Natural killer cell (primary cell): ENCODE measurements around the gene GPR155. TPM values are rescaled to one million over a fixed set of nuclear protein-coding genes. Genes with fewer than 3 reads are reported as not detected.

ENCODE experiments used
- ATAC-seq, 3 donors: fragments of 150-1000 bp in 2 of 3; fragments of 200-7000 bp in 1 of 3; cut with Tn5 transposase; 1 replicate in 1 of 3; 2 replicates in 2 of 3; pipeline ENCODE4 v1.10.0; 2021; ENCODE audit warnings: mild to moderate bottlenecking in 2 of 3, moderate library complexity in 2 of 3
- DNase-seq, 2 donors: peaks; one replicate each; pipeline versions ENCODE4 v3.0.0 to v3.0.0-alpha.2; 2013 to 2021; ENCODE audit warnings: mixed read lengths in 1 of 2
- H3K27ac ChIP-seq: one replicate; pipeline ENCODE4 v1.5.1; 2013; ENCODE audit warnings: mild to moderate bottlenecking, low read length
- H3K27me3 ChIP-seq: one replicate; pipeline ENCODE4 v1.6.1; 2013; ENCODE audit warnings: low read length; ENCODE audit not compliant: control insufficient read depth, insufficient read depth
- H3K36me3 ChIP-seq: one replicate; pipeline ENCODE4 v1.6.1; 2013; ENCODE audit warnings: low read length; ENCODE audit not compliant: control insufficient read depth, insufficient read depth
- H3K4me1 ChIP-seq: one replicate; pipeline ENCODE4 v1.6.1; 2013; ENCODE audit warnings: low read length; ENCODE audit not compliant: control insufficient read depth, insufficient read depth
- H3K4me3 ChIP-seq: one replicate; pipeline ENCODE4 v1.5.1; 2013; ENCODE audit warnings: low read length
- H3K9me3 ChIP-seq: one replicate; pipeline ENCODE4 v1.6.1; 2013; ENCODE audit warnings: low read length; ENCODE audit not compliant: control insufficient read depth, insufficient read depth
- H3K27ac Mint-ChIP-seq, 2 donors: one replicate each; pipeline ENCODE4 v1.8.0; 2022; ENCODE audit warnings: mild to moderate bottlenecking in 2 of 2, mixed read lengths in 2 of 2, moderate library complexity in 1 of 2
- H3K27me3 Mint-ChIP-seq, 2 donors: one replicate each; pipeline ENCODE4 v1.8.0; 2022; ENCODE audit warnings: low read depth in 2 of 2, mixed read lengths in 2 of 2
- H3K36me3 Mint-ChIP-seq: one replicate; pipeline ENCODE4 v1.8.0; 2022; ENCODE audit warnings: mixed read lengths
- H3K4me1 Mint-ChIP-seq, 2 donors: one replicate each; pipeline ENCODE4 v1.8.0; 2022; ENCODE audit warnings: mixed read lengths in 2 of 2
- H3K4me3 Mint-ChIP-seq: one replicate; pipeline ENCODE4 v1.8.0; 2022; ENCODE audit warnings: mild to moderate bottlenecking, moderate library complexity, mixed read lengths
- H3K9me3 Mint-ChIP-seq, 2 donors: one replicate each; pipeline ENCODE4 v1.8.0; 2022; ENCODE audit warnings: mixed read lengths in 2 of 2
- WGBS: methylation state at CpG from one replicate; pipeline ENCODE4 v1.1.7; 2013; ENCODE audit warnings: missing lambda C conversion rate; ENCODE audit not compliant: insufficient coverage; 5-methylcytosine and 5-hydroxymethylcytosine counted together
- intact Hi-C: fragments of 100-400 bp; cut with micrococcal nuclease; formaldehyde crosslinking; loops from one replicate; pipeline ENCODE4 v1.14.2; 2022
- total RNA-seq, 4 donors: library from RNA; stranded (reverse); fragments of 120-200 nt in 1 of 4; gene quantifications; one replicate each; pipeline versions ENCODE4 v1.2.3 to v1.2.4, GENCODE V29; 2013 to 2022
- TF ChIP-seq, protein P1 (sequence below): fragments of 200-600 bp; IDR thresholded peaks from one replicate; pipeline ENCODE4 v1.8.0; 2022; ENCODE audit warnings: antibody characterized with exemption

The GPR155 gene
- total RNA-seq, 3 donors from 2014 or later (not counting 1 experiment from before 2014, with no cell fraction given) = 3.6 to 11.4 (median 4.4) TPM

DNA sequence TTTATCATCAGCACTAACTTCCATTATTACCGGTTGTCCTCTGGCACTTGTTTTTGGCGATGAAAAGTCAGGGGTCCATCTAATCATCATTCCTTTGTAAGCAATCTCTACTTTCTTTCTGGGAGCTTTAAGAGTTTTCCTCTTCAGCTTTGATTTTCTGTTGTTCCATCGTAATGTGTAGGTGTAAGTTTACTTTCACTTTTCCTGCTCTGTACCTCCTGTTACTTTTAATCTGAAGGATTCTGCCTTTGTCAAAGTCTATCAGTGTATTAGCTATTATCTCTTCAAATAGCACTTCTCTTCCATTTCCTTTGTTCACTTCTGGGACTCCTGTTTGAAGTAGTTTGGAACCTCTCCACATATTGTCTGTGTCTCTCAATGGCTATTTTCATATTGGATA lies 25.5 kb upstream of the GPR155 start:
- Histone ChIP-seq H3K4me1 (no peaks in the 10 kb centered on the region), H3K27ac (no peak overlapping the region), H3K4me3 (no peak overlapping the region), H3K27me3 (no peaks in the 10 kb centered on the region), H3K9me3 (peaks cover 10% of the 10 kb centered on the region), H3K36me3 (no peaks in the 10 kb centered on the region)
- TF ChIP-seq, protein P1, sequence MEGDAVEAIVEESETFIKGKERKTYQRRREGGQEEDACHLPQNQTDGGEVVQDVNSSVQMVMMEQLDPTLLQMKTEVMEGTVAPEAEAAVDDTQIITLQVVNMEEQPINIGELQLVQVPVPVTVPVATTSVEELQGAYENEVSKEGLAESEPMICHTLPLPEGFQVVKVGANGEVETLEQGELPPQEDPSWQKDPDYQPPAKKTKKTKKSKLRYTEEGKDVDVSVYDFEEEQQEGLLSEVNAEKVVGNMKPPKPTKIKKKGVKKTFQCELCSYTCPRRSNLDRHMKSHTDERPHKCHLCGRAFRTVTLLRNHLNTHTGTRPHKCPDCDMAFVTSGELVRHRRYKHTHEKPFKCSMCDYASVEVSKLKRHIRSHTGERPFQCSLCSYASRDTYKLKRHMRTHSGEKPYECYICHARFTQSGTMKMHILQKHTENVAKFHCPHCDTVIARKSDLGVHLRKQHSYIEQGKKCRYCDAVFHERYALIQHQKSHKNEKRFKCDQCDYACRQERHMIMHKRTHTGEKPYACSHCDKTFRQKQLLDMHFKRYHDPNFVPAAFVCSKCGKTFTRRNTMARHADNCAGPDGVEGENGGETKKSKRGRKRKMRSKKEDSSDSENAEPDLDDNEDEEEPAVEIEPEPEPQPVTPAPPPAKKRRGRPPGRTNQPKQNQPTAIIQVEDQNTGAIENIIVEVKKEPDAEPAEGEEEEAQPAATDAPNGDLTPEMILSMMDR = no peak
- Mint-ChIP-seq H3K36me3 (peaks cover 9% of the 10 kb centered on the region), H3K4me1 (peaks cover 6 to 9% of the 10 kb centered on the region in 2 donors), H3K27ac (no peak overlapping the region), H3K27me3 (peaks cover 0 to 2% of the 10 kb centered on the region in 2 donors), H3K9me3 (peaks cover 3 to 4% of the 10 kb centered on the region in 2 donors), H3K4me3 (no peak overlapping the region)
- intact Hi-C loops = no loop called here
- ATAC-seq (no peak), DNase-seq (no peak)
- 89% methylated on average over 3 of the region's 3 CpGs for WGBS

DNA sequence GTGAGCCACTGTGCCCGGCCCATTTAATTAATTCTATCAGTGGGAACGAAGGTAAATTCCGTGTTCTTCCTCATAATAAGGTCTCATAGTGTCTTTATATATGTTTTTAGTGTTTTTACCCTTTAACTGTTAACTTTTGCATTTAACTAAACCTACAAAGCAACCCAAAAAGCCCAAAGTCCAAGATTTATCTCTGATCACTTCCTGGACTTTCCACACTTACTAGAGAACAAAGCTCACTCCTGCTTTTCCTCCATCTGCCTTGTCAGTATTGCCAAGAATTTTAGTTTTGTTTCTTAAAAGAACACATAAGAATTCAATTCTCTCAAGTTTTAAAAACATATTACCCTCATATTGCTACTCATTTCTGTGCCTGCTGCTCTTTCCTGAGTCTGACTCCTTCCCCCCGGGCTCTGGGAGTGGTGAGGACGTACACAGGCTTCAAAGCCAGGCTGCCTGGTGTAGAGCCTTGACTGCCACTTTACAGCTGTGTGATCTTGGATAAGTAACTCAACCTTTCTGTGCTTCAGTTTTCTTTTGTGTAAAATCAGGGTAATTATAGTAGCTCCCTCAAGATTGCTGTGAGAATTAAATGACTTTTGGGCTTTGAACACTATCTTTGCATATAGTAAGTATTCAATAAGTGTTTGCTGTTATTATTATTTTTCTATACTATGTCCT lies 24.9 kb upstream of the GPR155 start:
- Mint-ChIP-seq H3K4me1 (peaks cover 6% of the 10 kb centered on the region in 2 donors), H3K4me3 (no peak overlapping the region), H3K27me3 (peaks cover 0 to 2% of the 10 kb centered on the region in 2 donors), H3K27ac (no peak overlapping the region), H3K9me3 (peaks cover 3 to 4% of the 10 kb centered on the region in 2 donors), H3K36me3 (peaks cover 9% of the 10 kb centered on the region)
- Histone ChIP-seq H3K27ac (no peak overlapping the region), H3K4me3 (no peak overlapping the region), H3K27me3 (no peaks in the 10 kb centered on the region), H3K4me1 (no peaks in the 10 kb centered on the region), H3K9me3 (peaks cover 10% of the 10 kb centered on the region), H3K36me3 (no peaks in the 10 kb centered on the region)
- DNase-seq (no peak), ATAC-seq (no peak)
- TF ChIP-seq, protein P1 = no peak
- WGBS = 94% methylated on average over 2 of the region's 5 CpGs
- intact Hi-C loops = no loop called here

DNA sequence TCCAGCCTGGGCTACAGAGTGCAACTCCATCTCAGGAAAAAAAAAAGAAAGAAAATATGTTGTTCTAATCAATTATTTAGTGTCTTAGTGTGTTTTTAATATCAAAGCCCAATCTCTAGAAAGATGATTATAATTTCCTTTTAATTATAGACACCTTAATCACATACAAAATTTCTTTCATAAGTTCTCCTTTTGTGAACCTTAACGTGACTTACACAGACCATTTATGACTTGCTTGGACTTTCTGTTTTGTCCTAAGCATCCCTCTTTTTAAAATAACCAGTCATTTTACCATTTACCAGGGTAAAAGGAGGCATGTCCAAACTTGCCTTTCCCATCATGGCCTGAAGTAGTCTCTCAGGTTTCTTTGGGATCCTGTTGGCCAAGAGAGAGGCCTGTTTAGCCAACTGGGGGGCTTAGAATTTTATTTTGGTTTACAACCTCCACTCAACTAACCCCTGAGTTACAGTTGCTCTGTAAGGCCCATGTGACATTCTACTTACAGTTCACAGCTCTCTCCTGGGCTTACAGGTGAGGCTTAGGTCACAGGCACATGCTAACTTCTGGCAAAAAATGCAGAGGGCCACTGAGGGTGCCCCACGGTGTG lies 23.9 kb upstream of the GPR155 start:
- no peaks in the 10 kb centered on the region for H3K36me3 ChIP-seq
- peaks cover 3 to 4% of the 10 kb centered on the region in 2 donors for H3K9me3 Mint-ChIP-seq
- DNase-seq (no peak), ATAC-seq (no peak)
- H3K27me3 ChIP-seq = no peaks in the 10 kb centered on the region
- no peak overlapping the region for H3K27ac ChIP-seq
- no peak overlapping the region for H3K4me3 Mint-ChIP-seq
- peaks cover 10% of the 10 kb centered on the region for H3K9me3 ChIP-seq
- H3K4me3 ChIP-seq = no peak overlapping the region
- intact Hi-C loops = no loop called here
- H3K4me1 Mint-ChIP-seq = peaks cover 0 to 6% of the 10 kb centered on the region in 2 donors
- TF ChIP-seq, protein P1 = no peak
- H3K27me3 Mint-ChIP-seq = peaks cover 0 to 2% of the 10 kb centered on the region in 2 donors
- H3K4me1 ChIP-seq = no peaks in the 10 kb centered on the region
- H3K36me3 Mint-ChIP-seq = peaks cover 9% of the 10 kb centered on the region
- WGBS = 48% methylated on average over 2 of the region's 2 CpGs
- no peak overlapping the region for H3K27ac Mint-ChIP-seq
